Stimulated activated naive CD8-positive, alpha-beta T cell treated with anti-CD3 and anti-CD28 coated beads, Interleukin-15, Interleukin-2, amounts not matched to agents 100 ng/mL and 50 ng/mL, for 24 hours (primary cell): ENCODE measurements around the gene GPBP1L1.

Experiments used
- H3K27ac Mint-ChIP-seq: one replicate; pipeline ENCODE4 v1.8.0; 2021; ENCODE audit warnings: mild to moderate bottlenecking, mixed read lengths
- H3K27me3 Mint-ChIP-seq: one replicate; pipeline ENCODE4 v1.8.0; 2021; ENCODE audit warnings: mixed read lengths
- H3K36me3 Mint-ChIP-seq: one replicate; pipeline ENCODE4 v1.8.0; 2021; ENCODE audit warnings: low read depth, mixed read lengths
- H3K4me1 Mint-ChIP-seq: one replicate; pipeline ENCODE4 v1.8.0; 2021; ENCODE audit warnings: low read depth, mixed read lengths
- H3K4me3 Mint-ChIP-seq: one replicate; pipeline ENCODE4 v1.8.0; 2021; ENCODE audit warnings: mild to moderate bottlenecking, mixed read lengths
- H3K9me3 Mint-ChIP-seq: one replicate; pipeline ENCODE4 v1.8.0; 2021; ENCODE audit warnings: mixed read lengths

Gene GPBP1L1

DNA sequence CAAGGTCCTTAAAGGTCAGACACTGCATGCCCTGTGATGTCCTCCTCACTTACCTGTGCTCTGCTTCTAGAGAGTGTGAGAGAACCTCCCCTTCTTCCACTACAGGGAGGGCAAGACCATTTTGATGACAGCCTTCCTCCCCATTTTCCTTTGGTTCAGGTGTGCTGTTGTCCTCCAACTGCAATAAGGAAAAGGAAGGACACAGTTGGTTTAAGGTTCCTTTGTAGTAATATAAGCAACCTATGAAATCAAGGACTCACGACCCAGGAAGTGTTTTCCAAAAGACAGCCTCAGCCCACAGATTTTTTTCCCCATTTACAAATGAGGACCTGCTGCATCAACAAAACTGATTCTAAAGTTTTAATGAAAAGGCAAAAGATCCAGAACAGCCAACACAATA is 55.9 kb downstream of the GPBP1L1 start:
- H3K27ac Mint-ChIP-seq, result peak overlapping the region; percentile 43
- H3K4me1 Mint-ChIP-seq, result no peaks in the 10 kb centered on the region
- no peaks in the 10 kb centered on the region for H3K27me3 Mint-ChIP-seq
- H3K9me3 Mint-ChIP-seq, result no peaks in the 10 kb centered on the region
- H3K4me3 Mint-ChIP-seq, result no peak overlapping the region
- H3K36me3 Mint-ChIP-seq, result peaks cover 53% of the 10 kb centered on the region

GRCh38 chr1:45629035-45629434 is 57.3 kb downstream of the GPBP1L1 start:
- Mint-ChIP-seq H3K27me3 (no peaks in the 10 kb centered on the region), H3K4me3 (no peak overlapping the region), H3K36me3 (peaks cover 59% of the 10 kb centered on the region), H3K9me3 (no peaks in the 10 kb centered on the region), H3K27ac (no peak overlapping the region), H3K4me1 (no peaks in the 10 kb centered on the region)

- no peaks in the 10 kb centered on the region for H3K4me1 Mint-ChIP-seq
- no peaks in the 10 kb centered on the region for H3K27me3 Mint-ChIP-seq
- peaks cover 36% of the 10 kb centered on the region for H3K36me3 Mint-ChIP-seq
- H3K4me3 Mint-ChIP-seq, result no peak within 1 kb of the TSS
- no peaks in the 10 kb centered on the region for H3K9me3 Mint-ChIP-seq
- peak within 1 kb of the TSS; percentile 52 for H3K27ac Mint-ChIP-seq
Observed at GRCh38 chr1:45623972-45624371, 62.4 kb downstream of the GPBP1L1 start, which contains the start of gene CCDC17. TSS of gene CCDC17 (minus strand) at chr1:45624054. CDS start at chr1:45623909, 145 bp downstream.

- H3K4me1 Mint-ChIP-seq, result no peaks in the 10 kb centered on the region
- no peak overlapping the region for H3K4me3 Mint-ChIP-seq
- no peaks in the 10 kb centered on the region for H3K27me3 Mint-ChIP-seq
- H3K27ac Mint-ChIP-seq, result no peak overlapping the region
- no peaks in the 10 kb centered on the region for H3K9me3 Mint-ChIP-seq
- peaks cover 37% of the 10 kb centered on the region for H3K36me3 Mint-ChIP-seq
Observed at GRCh38 chr1:45622524-45623394, 63.6 kb downstream of the GPBP1L1 start.

GRCh38 chr1:45621895-45622523 is 64.3 kb downstream of the GPBP1L1 start:
- H3K36me3 Mint-ChIP-seq, result peaks cover 36% of the 10 kb centered on the region
- H3K27me3 Mint-ChIP-seq, result no peaks in the 10 kb centered on the region
- peaks cover 3% of the 10 kb centered on the region for H3K4me1 Mint-ChIP-seq
- no peak overlapping the region for H3K27ac Mint-ChIP-seq
- H3K9me3 Mint-ChIP-seq, result no peaks in the 10 kb centered on the region
- no peak overlapping the region for H3K4me3 Mint-ChIP-seq

DNA sequence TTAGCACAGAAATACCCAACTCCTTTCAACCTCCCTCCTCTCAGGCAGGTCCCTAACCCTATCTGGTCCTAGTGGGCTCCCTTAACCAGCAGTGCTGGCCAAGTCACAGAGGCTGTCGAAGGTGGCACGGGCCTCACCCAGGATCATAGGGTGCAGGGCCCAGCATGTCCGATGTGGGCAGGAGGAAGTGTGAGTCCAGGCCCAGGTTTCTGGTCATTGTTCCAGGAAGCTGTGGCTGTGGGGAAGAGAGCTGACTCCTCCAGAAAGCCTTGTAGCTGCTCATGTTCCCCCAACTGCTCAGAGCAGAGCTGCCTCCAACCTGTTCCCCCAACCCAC is 64.9 kb downstream of the GPBP1L1 start:
- Mint-ChIP-seq H3K4me3 (no peak overlapping the region), H3K9me3 (no peaks in the 10 kb centered on the region), H3K36me3 (peaks cover 40% of the 10 kb centered on the region), H3K27me3 (no peaks in the 10 kb centered on the region), H3K4me1 (peaks cover 4% of the 10 kb centered on the region), H3K27ac (peak overlapping the region; percentile 16)

DNA sequence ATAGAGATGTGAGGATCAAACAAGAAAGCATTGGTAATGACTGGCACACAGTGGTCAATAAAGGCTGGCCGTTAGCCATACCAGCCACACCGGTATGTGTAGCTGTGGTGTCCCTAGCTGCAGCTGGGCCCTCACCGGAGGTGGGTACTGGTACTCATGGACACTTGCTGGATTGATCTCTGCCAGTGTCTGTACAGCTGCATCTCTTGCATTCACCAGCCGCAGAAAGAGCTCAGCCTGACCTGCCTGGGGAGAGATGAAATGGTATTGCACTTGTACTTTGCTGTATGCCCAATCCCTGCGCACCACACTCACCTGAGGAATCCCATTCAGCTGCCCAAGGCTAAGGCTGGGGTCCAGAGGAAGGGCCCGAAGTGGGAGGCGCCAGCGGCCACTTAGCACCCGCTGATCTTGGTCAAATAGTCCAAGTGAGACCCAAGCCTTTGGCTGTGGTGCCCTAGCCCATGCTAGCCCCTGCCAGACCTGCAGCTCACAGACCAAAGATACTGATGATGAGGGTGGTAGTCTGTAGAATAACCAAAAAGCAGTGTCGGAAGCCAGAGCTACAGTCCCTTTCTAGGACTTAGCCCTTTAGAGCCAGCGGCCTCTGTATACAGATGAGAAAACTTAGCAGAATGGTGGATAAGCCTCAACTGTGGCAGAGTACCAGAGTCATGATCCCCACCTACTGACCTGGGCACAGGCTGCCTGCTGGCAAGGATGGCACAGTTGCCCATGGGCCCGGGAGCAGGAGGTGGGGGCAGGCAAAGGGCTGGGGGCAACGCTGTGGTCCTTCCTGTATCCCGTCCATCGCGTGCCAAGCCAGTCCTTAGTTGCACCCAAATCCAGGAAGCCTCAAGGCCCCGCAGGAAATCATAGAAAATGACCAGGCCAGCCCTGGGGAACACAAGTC is 65.5 kb downstream of the GPBP1L1 start:
- Mint-ChIP-seq H3K9me3 (no peaks in the 10 kb centered on the region), H3K4me1 (peaks cover 4% of the 10 kb centered on the region), H3K27me3 (no peaks in the 10 kb centered on the region), H3K4me3 (no peak overlapping the region), H3K36me3 (peaks cover 46% of the 10 kb centered on the region), H3K27ac (peak overlapping the region; percentile 40)

DNA sequence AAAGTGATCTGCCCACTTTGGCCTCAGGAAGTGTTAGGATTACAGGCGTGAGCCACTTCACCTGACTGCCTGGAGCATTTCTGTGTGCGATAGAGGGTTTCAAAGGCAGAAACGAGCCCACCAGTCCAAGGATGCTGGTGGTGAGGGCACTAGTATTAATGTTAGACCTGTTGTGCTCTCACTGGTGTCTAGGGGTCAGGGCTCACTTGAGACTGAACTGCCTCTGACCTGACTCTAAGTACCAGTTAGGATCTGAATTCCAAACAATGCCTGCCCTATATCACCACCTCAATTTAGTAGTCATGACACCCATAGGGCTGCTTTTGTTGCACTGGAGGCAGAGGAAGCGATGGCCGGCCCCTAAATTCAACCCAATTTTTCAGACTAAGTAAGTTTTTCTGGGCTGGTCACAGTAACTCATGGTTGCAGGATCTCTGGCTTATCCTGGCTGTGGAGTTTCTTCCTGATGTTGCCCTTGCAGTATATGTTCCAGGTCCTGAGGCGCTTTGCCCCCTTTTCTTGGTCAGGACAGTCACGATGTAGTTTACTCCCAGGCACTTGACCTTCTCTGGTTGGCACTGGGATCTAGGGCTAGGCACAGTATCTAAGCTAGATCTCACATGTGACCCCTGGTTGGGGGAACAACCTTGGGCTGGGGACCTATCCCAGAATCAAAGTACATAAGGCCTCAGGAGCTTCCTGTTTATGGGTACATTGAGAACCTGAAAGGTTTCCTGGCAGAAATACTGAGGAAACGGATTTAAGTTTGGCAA is 67.0 kb downstream of the GPBP1L1 start:
- H3K9me3 Mint-ChIP-seq, result no peaks in the 10 kb centered on the region

DNA sequence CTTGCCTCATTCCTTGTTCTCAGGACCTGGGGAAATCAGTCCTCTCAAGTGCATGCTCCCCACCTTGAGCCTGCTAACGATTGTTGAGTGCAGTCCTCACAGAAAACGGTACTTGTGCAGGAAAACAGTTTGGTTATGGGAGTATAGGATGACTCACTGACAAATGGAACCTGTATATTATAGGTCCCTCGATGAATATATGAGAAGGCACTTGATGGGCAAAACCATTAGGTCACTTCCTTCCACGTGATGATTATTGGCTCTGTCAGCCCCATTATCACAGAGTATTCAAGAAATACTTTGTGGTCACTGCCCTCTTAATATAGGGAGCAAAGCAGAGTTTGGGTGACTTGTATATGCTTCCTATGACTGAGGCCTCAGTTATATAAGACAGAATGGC is 68.7 kb downstream of the GPBP1L1 start:
- Mint-ChIP-seq H3K36me3 (peaks cover 55% of the 10 kb centered on the region), H3K27me3 (no peaks in the 10 kb centered on the region), H3K27ac (no peak overlapping the region)

More for the DNA sequence above, 67.0 kb downstream of the GPBP1L1 start:
- H3K27me3 Mint-ChIP-seq, result no peaks in the 10 kb centered on the region
- H3K4me1 Mint-ChIP-seq, result peaks cover 4% of the 10 kb centered on the region
- H3K4me3 Mint-ChIP-seq, result no peak overlapping the region
- H3K27ac Mint-ChIP-seq, result no peak overlapping the region
- H3K36me3 Mint-ChIP-seq, result peaks cover 53% of the 10 kb centered on the region

DNA sequence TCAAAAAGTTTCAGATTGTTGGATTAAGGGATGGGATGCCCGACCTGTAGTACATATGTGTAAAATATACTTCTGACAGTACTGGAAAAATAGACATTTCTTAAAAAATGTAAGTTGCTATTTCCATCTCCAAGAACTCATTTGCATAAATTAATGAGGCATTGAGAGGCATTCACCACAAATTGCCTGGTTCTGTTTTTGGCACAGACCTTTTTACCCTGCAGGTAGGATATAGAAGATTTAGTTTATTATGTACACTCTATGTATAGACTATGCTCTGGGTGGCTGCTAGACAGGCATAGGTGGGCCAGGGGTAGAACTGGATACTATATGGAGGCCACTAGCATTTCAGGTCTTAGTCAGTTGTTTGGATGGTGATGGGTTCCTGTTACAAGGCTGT is 70.4 kb downstream of the GPBP1L1 start:
- no peak overlapping the region for H3K27ac Mint-ChIP-seq
- H3K27me3 Mint-ChIP-seq, result no peaks in the 10 kb centered on the region
- H3K4me1 Mint-ChIP-seq, result peaks cover 4% of the 10 kb centered on the region
- no peaks in the 10 kb centered on the region for H3K9me3 Mint-ChIP-seq
- peaks cover 63% of the 10 kb centered on the region for H3K36me3 Mint-ChIP-seq
- H3K4me3 Mint-ChIP-seq, result no peak overlapping the region

More for the DNA sequence above, 68.7 kb downstream of the GPBP1L1 start:
- H3K4me1 Mint-ChIP-seq, result peaks cover 4% of the 10 kb centered on the region
- no peak overlapping the region for H3K4me3 Mint-ChIP-seq
- no peaks in the 10 kb centered on the region for H3K9me3 Mint-ChIP-seq

- H3K27me3 Mint-ChIP-seq, result no peaks in the 10 kb centered on the region
- peaks cover 82% of the 10 kb centered on the region for H3K36me3 Mint-ChIP-seq
- H3K27ac Mint-ChIP-seq, result peak overlapping the region; percentile 22
- no peaks in the 10 kb centered on the region for H3K9me3 Mint-ChIP-seq
- no peak overlapping the region for H3K4me3 Mint-ChIP-seq
- peaks cover 8% of the 10 kb centered on the region for H3K4me1 Mint-ChIP-seq
Observed at GRCh38 chr1:45612941-45613579, 73.3 kb downstream of the GPBP1L1 start.

GRCh38 chr1:45610589-45611226 is 75.6 kb downstream of the GPBP1L1 start:
- Mint-ChIP-seq H3K27me3 (no peaks in the 10 kb centered on the region), H3K4me1 (peaks cover 18% of the 10 kb centered on the region), H3K36me3 (peaks cover 82% of the 10 kb centered on the region), H3K27ac (no peak overlapping the region), H3K4me3 (no peak overlapping the region), H3K9me3 (no peaks in the 10 kb centered on the region)
